Measurements from ENCODE around the gene C4A.
"Not testable (repeated sequence)": the region's sequence is repeated elsewhere in the genome, so short reads cannot be mapped to it uniquely, and the experiment has no call there.

GRCh38 chr6:32038878-32039277 is 57.0 kb downstream of the C4A start:
- TF ChIP-seq EZH2phosphoT487 (conservative IDR thresholded peaks at IDR 0.05; ENCODE audit: low read length); CTCF (IDR thresholded peaks at IDR 0.05; ENCODE audit: insufficient read depth, low read length, poor library complexity, severe bottlenecking): not testable (repeated sequence)

All from SU-DHL-6 (cell line).